HCT116 (cell line): ENCODE results near the gene SLC17A2. TPM values are rescaled to one million over a fixed set of nuclear protein-coding genes. Genes with fewer than 3 reads are reported as not detected.

Source experiments
- ATAC-seq: fragments of 200-7000 bp; cut with Tn5 transposase; 2 replicates; pipeline ENCODE4 v1.9.1; 2020; ENCODE audit warnings: mild to moderate bottlenecking, moderate library complexity
- BruUV-seq: library from RNA; stranded (reverse); fragments of 400-500 nt; replicated peaks from 2 replicates; lab custom pipeline; 2021; lab: Mats Ljungman, UMichigan
- CTCF ChIA-PET: fragments of 300-600 bp; sonication (Branson Sonifier 250); formaldehyde crosslinking; loops from one replicate; lab custom pipeline; 2021; ENCODE audit warnings: antibody characterized with exemption; lab: Charles Lee
- POLR2A ChIA-PET: fragments of 300-600, 350-600 bp; sonication (Branson Sonifier 250); formaldehyde crosslinking; loops from one replicate; lab custom pipeline; 2021; ENCODE audit warnings: antibody characterized with exemption; lab: Charles Lee
- RAD21 ChIA-PET, 2 experiments: fragments of 300-600 bp; sonication (Branson Sonifier 250); formaldehyde crosslinking; loops; one replicate each; lab custom pipeline; 2023; ENCODE audit warnings: low total read pairs in 2 of 2; ENCODE audit not compliant: uncharacterized antibody in 2 of 2, unreplicated experiment in 2 of 2, low non-redundant PET in 1 of 2; lab: Charles Lee
- DNase-seq: peaks from one replicate; pipeline ENCODE4 v3.0.0-alpha.2; 2010; ENCODE audit warnings: low read depth, low spot score
- H2AFZ ChIP-seq: fragments of 200-600 bp; shearing (Covaris generic), sonication (generic); 2 replicates; pipeline ENCODE4 v1.6.1; 2017; ENCODE audit warnings: low read depth, mixed run types, mixed read lengths, antibody characterized with exemption, low read length; ENCODE audit not compliant: poor library complexity, severe bottlenecking
- H3K27ac ChIP-seq: 2 replicates; pipeline ENCODE4 v1.5.1; 2012; ENCODE audit warnings: low read depth, low read length
- H3K27me3 ChIP-seq: fragments of 200-600 bp; sonication (generic); 2 replicates; pipeline ENCODE4 v1.6.1; 2016; ENCODE audit warnings: mixed run types, low read length, mixed read lengths; ENCODE audit not compliant: insufficient read depth
- H3K36me3 ChIP-seq, 2 experiments: fragments of 200-500 bp in 1 of 2; fragments of 200-600 bp in 1 of 2; sonication (Bioruptor generic) in 1 of 2; sonication (generic) in 1 of 2; 2 replicates each; pipeline versions ENCODE4 v1.5.1 to v1.6.1; 2014 to 2016; ENCODE audit warnings: low read length in 2 of 2, inconsistent platforms in 1 of 2, mixed read lengths in 1 of 2, mixed run types in 1 of 2; ENCODE audit not compliant: insufficient read depth in 2 of 2, control insufficient read depth in 1 of 2
- H3K4me1 ChIP-seq, 2 experiments: fragments of 200-600 bp in 1 of 2; sonication (generic) in 1 of 2; 2 replicates each; pipeline versions ENCODE4 v1.5.1 to v1.6.1; 2012 to 2017; ENCODE audit warnings: low read length in 2 of 2, inconsistent platforms in 1 of 2, mild to moderate bottlenecking in 1 of 2, mixed read lengths in 1 of 2, mixed run types in 1 of 2, moderate library complexity in 1 of 2; ENCODE audit not compliant: insufficient read depth in 2 of 2, control insufficient read depth in 1 of 2
- H3K4me2 ChIP-seq: fragments of 200-600 bp; sonication (generic); 2 replicates; pipeline ENCODE4 v1.6.1; 2017; ENCODE audit warnings: mixed run types, low read length, mixed read lengths
- H3K4me3 ChIP-seq, 2 experiments: fragments of 200-600 bp in 1 of 2; sonication (generic) in 1 of 2; replicated peaks in 1 of 2; 2 replicates each; pipeline ENCODE4 v1.5.1; 2011 to 2016; ENCODE audit warnings: low read length in 2 of 2, control low read depth in 1 of 2, low read depth in 1 of 2, mild to moderate bottlenecking in 1 of 2, mixed read lengths in 1 of 2, mixed run types in 1 of 2
- H3K79me2 ChIP-seq: fragments of 200-600 bp; sonication (generic); 2 replicates; pipeline ENCODE4 v1.6.1; 2017; ENCODE audit warnings: mild to moderate bottlenecking, mixed run types, low read length, moderate library complexity, mixed read lengths; ENCODE audit not compliant: insufficient read depth
- H3K9ac ChIP-seq: fragments of 200-600 bp; sonication (generic); 2 replicates; pipeline ENCODE4 v1.6.1; 2016; ENCODE audit warnings: low read length, mixed read lengths
- H3K9me2 ChIP-seq: fragments of 200-600 bp; sonication (generic), shearing (Covaris generic); 2 replicates; pipeline ENCODE4 v1.6.1; 2017; ENCODE audit warnings: mixed run types, mild to moderate bottlenecking, moderate library complexity; ENCODE audit not compliant: insufficient read depth
- H3K9me3 ChIP-seq, 2 experiments: fragments of 200-500 bp in 1 of 2; fragments of 200-600 bp in 1 of 2; sonication (Bioruptor generic) in 1 of 2; sonication (generic) in 1 of 2; 2 replicates each; pipeline ENCODE4 v1.6.1; 2014 to 2017; ENCODE audit warnings: low read length in 2 of 2, mixed read lengths in 2 of 2, inconsistent platforms in 1 of 2, low read depth in 1 of 2, mild to moderate bottlenecking in 1 of 2, mixed run types in 1 of 2, moderate library complexity in 1 of 2; ENCODE audit not compliant: control insufficient read depth in 1 of 2, insufficient read depth in 1 of 2
- H4K20me1 ChIP-seq: fragments of 200-600 bp; sonication (generic), shearing (Covaris generic); 2 replicates; pipeline ENCODE4 v1.6.1; 2017; ENCODE audit warnings: mixed run types, mild to moderate bottlenecking, moderate library complexity; ENCODE audit not compliant: insufficient read depth
- ATF3 ChIP-seq: IDR thresholded peaks from 2 replicates; pipeline ENCODE4 v1.6.1; 2012
- CBX3 ChIP-seq: IDR thresholded peaks from 2 replicates; pipeline ENCODE4 v1.6.1; 2012; ENCODE audit warnings: low read depth
- CEBPB ChIP-seq: IDR thresholded peaks from 2 replicates; pipeline ENCODE4 v1.6.1; 2012; ENCODE audit warnings: low read depth
- EGR1 ChIP-seq: IDR thresholded peaks from 2 replicates; pipeline ENCODE4 v1.6.1; 2012; ENCODE audit warnings: low read depth
- FOSL1 ChIP-seq: IDR thresholded peaks from 2 replicates; pipeline ENCODE4 v1.6.1; 2012; ENCODE audit warnings: low read depth
- JUND ChIP-seq: IDR thresholded peaks from 2 replicates; pipeline ENCODE4 v1.6.1; 2012
- MAX ChIP-seq: IDR thresholded peaks from 2 replicates; pipeline ENCODE4 v1.6.1; 2012
- POLR2A ChIP-seq: IDR thresholded peaks from 2 replicates; pipeline ENCODE4 v1.7.0; 2011; ENCODE audit warnings: borderline replicate concordance; ENCODE audit not compliant: insufficient read depth, insufficient read length; ENCODE audit errors: extremely low read depth
- POLR2AphosphoS5 ChIP-seq: IDR thresholded peaks from 2 replicates; pipeline ENCODE4 v1.6.1; 2011; ENCODE audit warnings: mild to moderate bottlenecking, low read depth, low read length, moderate library complexity
- REST ChIP-seq: IDR thresholded peaks from 2 replicates; pipeline ENCODE4 v1.6.1; 2012; ENCODE audit warnings: low read depth
- SIN3A ChIP-seq: IDR thresholded peaks from 2 replicates; pipeline ENCODE4 v1.6.1; 2012; ENCODE audit warnings: low read depth
- SP1 ChIP-seq: IDR thresholded peaks from 2 replicates; pipeline ENCODE4 v1.6.1; 2012; ENCODE audit warnings: low read depth
- SRF ChIP-seq: IDR thresholded peaks from 2 replicates; pipeline ENCODE4 v1.6.1; 2012; ENCODE audit warnings: low read depth
- TCF7L2 ChIP-seq: IDR thresholded peaks from 2 replicates; pipeline ENCODE4 v1.7.0; 2011; ENCODE audit warnings: borderline replicate concordance, inconsistent platforms; ENCODE audit not compliant: insufficient read depth, insufficient read length; ENCODE audit errors: extremely low read depth
- YY1 ChIP-seq: IDR thresholded peaks from 2 replicates; pipeline ENCODE4 v1.6.1; 2011; ENCODE audit warnings: low read length, low read depth, moderate library complexity, mild to moderate bottlenecking; ENCODE audit not compliant: insufficient replicate concordance; ENCODE audit errors: extremely low read depth
- ZBTB33 ChIP-seq: IDR thresholded peaks from 2 replicates; pipeline ENCODE4 v1.6.1; 2011; ENCODE audit warnings: mild to moderate bottlenecking, low read length, moderate library complexity; ENCODE audit not compliant: insufficient replicate concordance; ENCODE audit errors: extremely low read depth
- ZFX ChIP-seq: fragments of 450-650 bp; IDR thresholded peaks from 2 replicates; pipeline ENCODE4 v1.6.1; 2017
- ZNF274 ChIP-seq: fragments of 200-500 bp; sonication (Bioruptor generic); IDR thresholded peaks from 2 replicates; pipeline ENCODE4 v1.6.1; 2014; ENCODE audit warnings: mild to moderate bottlenecking, low read depth, low read length, inconsistent platforms
- intact Hi-C: fragments of 100-400 bp; cut with micrococcal nuclease; formaldehyde crosslinking; loops from 2 replicates; pipeline ENCODE4 v1.10.0; 2022
- total RNA-seq: library from RNA; stranded (reverse); gene quantifications from one replicate; pipeline ENCODE4 v1.2.1, GENCODE V29; 2021; ENCODE audit not compliant: unreplicated experiment

The SLC17A2 gene
- total RNA-seq, 1 experiment from 2014 or later = not detected

GRCh38 chr6:25972128-25972527 lies 41.6 kb upstream of the SLC17A2 start (continued):
- TF ChIP-seq REST (no peak), ZFX (no peak), ZNF274 (no peak), TCF7L2 (no peak), MAX (no peak), ATF3 (no peak)

GRCh38 chr6:25971187-25971821 lies 40.8 kb upstream of the SLC17A2 start:
- no peak overlapping the region for H2AFZ ChIP-seq
- H3K27me3 ChIP-seq = no peaks in the 10 kb centered on the region
- H3K79me2 ChIP-seq = no peaks in the 10 kb centered on the region
- no peaks in the 10 kb centered on the region for H4K20me1 ChIP-seq
- ATAC-seq (peak; percentile 93), DNase-seq (peak; percentile 73)
- peak overlapping the region; percentile 79 for H3K4me2 ChIP-seq
- peak overlapping the region; percentile 62 for H3K9ac ChIP-seq
- intact Hi-C loops = no loop called here
- peaks cover 16 to 19% of the 10 kb centered on the region in 2 experiments for H3K4me1 ChIP-seq
- no peaks in the 10 kb centered on the region for H3K9me2 ChIP-seq
- peak overlapping the region; percentile 59; the same call in 1 of the 2 replicates for H3K27ac ChIP-seq
- ChIA-PET RAD21 (no interaction called here), POLR2A (interaction anchor here (0.9 to 1.9 kb wide), 5 partner anchors 8 to 55 kb away, joined by 4 to 13 read pairs (median 4); a partner anchor contains a TSS), CTCF (interaction anchor here (1.9 kb wide), 1 partner anchor 21 kb away, joined by 13 read pairs; no protein-coding TSS in a partner anchor)
- peak; percentile 42; the same call in 1 of the 2 replicates for TF ChIP-seq SIN3A
- no peak for TF ChIP-seq YY1
- peak; percentile 13 for TF ChIP-seq ZBTB33
- TF ChIP-seq SP1 = peak; percentile 84
- 0 out of 2 replicates have a peak, but pooled peaks have one; percentile 37 for TF ChIP-seq MAX
- TF ChIP-seq FOSL1 = peak; percentile 86
- TF ChIP-seq JUND = peak; percentile 84
- TF ChIP-seq CEBPB = peak; percentile 80
- TF ChIP-seq CBX3 = peak; percentile 64
- peak; percentile 54; the same call in 1 of the 2 replicates for TF ChIP-seq POLR2AphosphoS5
- no peak for TF ChIP-seq ZNF274
- TF ChIP-seq POLR2A = no peak
- TF ChIP-seq EGR1 = peak; percentile 87
- TF ChIP-seq SRF = peak; percentile 43
- no peak for TF ChIP-seq ATF3
- H3K9me3 ChIP-seq = no peaks in the 10 kb centered on the region
- H3K4me3 ChIP-seq = peak overlapping the region in 1 of 2 experiments; percentile 39; a peak in 2 of 4 replicates
- H3K36me3 ChIP-seq = peaks cover 38 to 43% of the 10 kb centered on the region in 2 experiments; a peak in 3 of 4 replicates
- BruUV-seq = no TSS peak
